HK-2 (cell line): Measurements from ENCODE around the gene ZNF335.

Source experiments
- DNase-seq: peaks from one replicate; pipeline ENCODE4 v3.0.0-alpha.2; 2018; ENCODE audit not compliant: unreplicated experiment

ZNF335 gene

DNA sequence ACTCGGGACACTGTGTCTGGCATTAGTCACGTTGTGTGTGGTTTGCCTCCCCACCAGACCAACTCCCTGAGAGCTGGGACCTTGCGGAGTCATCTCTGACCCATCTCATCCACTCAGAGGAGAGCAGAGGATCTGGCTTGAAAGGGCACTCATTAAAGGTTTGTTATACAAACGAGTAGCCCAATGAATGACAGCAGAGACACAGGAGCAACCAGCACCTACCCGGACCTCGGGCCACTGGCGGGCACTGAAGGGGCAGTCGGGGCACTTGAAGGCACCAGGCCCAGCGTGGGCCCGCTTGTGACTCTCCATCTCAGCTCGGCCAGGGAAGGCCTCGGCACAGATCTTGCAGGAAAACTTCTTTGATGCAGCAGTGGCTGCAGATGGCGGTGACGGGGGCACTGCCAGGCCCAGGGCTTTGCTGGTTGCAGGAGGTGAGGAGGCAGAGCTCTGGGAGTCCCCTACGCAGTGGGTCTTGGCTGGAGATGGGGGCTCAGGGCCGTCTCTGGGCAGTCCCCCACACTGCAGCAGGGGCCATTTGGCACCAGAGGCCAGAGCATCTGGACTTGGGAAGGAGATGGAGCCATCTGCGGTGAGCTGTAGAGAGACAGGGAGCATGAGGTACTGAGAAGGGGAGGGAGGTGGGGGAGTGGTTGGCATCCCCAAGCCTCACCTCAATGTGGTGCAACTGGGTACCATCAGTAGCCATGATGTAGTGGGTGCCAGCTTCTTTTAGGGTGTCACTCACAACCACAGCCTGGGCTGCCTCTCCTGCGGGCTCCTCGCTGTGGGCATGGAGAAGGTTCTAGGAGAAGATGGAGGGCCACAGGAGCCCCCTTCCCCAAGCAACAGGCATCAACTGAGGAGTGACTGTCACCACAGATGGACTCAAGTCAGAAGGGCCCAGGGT is 19.8 kb downstream of the ZNF335 start:
- no peak for DNase-seq

DNA sequence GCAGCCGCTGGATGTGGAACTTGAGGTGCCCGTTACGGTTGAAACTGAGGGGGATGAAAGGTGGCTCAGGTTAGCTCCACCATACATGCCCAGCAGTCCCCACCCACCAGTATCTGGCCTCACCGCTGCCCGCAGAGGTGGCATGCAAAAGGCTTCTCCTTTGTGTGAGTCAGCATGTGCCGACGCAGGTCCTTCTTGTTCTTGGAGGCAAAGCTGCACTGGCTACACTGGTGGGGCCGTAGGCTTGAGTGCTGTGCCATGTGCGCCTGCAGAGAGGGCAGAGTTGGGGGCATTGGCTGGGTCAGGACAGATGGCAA is 21.7 kb downstream of the ZNF335 start:
- DNase-seq = no peak

DNA sequence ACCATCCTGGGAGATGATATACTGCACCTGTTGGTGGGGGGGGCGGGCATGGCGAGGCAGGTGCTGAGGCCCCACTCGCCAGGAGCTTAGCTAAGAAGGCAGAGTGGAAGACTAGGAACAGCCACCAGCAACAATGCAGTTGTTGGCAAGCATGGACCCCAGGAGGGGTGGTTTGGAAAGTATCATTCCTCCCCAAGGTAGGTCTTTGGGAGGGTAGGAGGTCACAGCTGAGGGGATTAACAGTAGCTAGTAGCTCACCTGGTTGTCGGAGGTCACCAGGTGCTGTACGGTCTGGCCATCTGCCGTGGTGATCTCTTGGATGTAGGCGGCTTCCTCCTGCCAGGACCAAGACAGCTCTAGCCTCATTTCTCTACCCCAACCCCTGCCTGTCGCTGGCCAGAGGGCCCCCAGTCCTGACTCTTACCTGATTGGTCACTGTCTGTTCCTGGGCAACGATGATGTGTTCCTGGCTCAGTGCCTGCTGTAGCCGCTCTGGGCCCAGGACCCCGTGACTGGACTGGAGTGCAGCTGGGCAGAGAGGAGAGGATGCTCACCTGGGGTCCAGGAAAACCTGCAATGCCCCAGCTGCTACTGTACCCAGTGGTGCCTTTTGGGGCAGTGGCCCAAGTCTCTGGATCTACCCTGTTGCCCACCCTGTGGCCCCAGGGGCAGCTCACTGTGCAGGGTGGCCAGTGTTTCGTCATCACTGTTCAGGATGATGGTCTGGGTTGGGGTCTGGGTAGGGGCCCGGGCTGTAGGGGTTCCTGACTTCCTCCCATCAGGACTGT is 22.3 kb downstream of the ZNF335 start:
- no peak for DNase-seq

DNA sequence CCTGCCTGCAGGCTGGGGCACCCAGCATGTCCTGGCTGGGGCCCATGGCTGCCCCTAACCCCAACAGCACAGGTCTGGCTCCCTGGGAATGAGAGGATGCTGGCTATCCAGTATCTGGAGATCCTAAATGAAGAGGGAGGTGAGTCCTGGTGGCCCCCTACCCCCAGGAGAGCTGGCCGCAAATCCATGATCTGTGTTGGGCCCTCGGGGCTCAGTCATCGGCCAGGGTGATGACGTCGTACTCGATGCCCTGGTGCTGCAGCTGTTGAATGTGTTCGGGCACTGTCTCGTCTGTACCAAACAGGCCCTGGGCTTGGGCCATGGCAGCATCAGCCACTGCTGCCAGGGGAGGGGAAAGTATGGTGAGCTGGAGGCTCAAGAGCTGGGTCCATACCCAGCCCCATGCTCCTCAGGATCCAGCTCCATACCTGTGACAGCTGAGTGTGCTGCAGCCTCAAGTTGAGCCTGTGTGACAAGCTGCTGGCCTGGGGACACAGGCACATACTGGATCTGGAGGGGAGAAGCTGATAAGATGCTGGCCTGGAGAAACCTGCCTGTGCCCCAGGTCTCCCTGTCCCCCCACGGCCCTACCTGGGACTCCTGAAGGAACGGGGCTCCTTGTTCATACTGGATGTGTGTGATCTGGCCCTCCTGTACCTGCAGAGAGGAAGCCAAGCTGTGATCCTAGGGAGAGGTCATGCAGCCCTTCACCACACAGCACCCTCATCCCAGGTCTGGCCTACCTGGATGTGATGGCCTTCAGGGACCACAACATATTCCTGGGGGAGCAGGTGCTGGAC is 23.1 kb downstream of the ZNF335 start:
- no peak for DNase-seq

DNA sequence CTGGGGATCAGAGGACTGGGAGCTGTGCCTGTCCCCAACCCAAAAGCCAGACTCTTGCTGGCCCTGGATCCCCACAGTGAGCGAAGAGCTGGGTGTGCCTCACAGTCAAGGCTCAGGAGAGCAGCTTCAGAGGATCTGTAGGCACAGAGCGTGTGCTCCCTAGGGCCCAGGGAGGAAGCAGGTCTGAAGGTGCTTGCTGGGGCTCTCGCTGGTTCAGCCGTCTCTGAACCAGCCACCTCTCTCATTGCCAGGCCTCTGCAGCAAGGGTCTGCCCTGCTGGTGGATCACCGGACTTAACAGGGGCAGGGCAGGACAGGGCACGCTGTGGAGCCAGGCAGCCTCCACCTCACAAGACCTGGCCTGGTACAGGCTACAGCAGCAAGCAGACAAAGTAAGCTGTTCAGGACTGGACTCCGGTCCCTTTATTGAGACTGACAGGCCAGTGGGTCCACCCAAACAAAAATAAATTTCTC is 23.7 kb downstream of the ZNF335 start:
- DNase-seq = no peak

DNA sequence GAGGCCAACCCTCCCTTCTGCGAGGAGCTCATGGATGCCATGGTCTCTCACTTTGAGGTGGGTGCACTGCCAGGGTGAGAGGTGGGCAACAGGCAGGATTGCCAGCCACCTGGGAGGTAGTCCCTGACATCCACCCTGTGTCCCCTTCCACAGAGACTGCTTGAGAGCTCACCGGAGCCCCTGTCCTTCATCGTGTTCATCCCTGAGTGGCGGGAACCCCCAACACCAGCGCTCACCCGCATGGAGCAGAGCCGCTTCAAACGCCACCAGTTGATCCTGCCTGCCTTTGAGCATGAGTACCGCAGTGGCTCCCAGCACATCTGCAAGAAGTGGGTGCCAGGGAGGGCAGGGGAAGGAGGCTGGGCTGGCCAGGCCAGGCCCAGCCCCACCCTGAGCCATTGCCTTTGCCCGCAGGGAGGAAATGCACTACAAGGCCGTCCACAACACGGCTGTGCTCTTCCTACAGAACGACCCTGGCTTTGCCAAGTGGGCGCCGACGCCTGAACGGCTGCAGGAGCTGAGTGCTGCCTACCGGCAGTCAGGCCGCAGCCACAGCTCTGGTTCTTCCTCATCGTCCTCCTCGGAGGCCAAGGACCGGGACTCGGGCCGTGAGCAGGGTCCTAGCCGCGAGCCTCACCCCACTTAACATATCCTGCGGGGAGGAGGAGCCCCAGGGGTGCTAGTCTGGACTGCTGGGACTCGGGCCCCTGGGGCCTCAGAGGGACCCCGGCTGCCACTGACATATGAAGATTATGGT is 24.7 kb downstream of the ZNF335 start:
- no peak for DNase-seq

DNA sequence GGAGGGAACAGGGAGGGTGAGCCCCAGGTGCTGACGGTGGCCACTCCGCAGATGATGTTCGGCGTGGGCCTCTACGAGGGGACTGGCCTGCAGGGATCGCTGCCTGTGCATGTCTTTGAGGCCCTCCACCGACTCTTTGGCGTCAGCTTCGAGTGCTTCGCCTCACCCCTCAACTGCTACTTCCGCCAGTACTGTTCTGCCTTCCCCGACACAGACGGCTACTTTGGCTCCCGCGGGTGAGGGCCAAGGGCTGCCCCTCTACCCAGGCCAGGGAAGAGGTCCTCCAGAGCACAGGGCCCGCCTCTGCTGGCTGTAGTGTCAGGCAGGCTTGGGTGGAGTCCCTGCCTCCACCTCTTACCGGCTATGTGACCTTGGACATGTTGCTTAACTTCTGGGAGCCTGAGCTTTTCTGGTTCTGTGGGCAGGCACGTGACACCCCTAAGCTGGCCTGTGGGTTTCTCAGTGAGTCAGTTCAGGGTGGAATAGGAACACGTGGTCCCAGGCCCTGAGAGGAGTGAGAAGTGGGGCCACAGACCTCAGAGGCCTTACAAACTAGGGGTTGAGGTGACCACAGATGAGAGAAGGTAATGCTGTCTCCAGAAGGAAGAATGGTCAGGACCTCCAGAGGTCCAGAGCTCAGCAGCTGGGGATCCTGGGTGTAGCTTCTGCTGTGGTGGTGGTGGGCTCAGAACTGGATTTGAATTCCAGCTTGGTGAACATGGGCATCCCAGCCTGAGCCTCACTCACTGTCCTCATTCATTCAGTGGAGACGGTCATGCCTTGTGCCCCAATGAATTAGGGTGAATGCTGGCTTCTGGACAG is 25.6 kb downstream of the ZNF335 start:
- DNase-seq = peak; percentile 89

DNA sequence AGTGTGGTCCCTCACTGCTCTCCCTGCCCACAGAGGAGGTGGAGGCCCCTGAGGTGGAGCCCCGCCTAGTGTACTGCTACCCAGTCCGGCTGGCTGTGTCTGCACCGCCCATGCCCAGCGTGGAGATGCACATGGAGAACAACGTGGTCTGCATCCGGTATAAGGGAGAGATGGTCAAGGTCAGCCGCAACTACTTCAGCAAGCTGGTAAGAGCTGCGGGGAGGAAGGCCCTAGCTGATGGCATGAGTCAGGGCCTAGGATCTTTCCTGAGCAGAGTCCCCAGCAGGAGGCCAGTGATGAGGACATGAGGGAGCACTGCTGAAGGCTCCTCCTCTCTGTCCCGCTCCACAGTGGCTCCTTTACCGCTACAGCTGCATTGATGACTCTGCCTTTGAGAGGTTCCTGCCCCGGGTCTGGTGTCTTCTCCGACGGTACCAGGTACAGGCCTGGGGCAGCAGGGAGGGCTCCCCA is 26.3 kb downstream of the ZNF335 start:
- DNase-seq = peak; percentile 62

DNA sequence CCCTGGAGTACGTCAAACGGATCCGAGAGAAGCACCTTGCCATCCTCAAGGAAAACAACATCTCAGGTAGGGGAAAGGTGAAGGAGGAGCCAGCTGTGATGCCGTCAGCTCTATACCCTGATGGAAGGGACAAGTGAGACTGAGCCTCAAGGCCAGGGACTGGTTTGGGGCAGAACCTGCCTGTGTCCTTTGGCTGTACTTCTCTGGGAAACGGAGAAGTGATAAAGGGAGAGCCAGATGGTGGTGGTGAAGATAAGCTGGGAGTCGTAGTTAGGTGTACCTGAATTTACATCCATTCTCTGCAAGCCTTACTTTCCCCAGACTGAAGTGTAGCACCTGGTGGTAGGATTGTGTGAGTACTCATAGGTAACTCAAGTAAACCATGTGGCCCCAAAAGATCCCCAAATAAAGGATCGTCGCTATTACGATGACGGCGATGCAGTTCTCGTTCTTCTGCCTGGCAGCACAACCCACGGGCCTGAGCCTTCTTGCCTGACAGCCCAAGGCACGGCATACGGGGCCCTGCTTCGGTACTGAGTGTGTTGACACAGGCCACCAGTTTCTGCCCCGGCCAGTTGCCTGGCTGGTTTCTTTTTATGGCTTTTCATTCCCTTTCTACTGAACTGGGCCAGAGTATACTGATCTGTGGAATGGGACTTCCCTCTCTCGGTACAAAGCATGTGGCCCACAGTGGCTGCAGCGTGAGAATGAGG is 26.9 kb downstream of the ZNF335 start:
- no peak for DNase-seq

DNA sequence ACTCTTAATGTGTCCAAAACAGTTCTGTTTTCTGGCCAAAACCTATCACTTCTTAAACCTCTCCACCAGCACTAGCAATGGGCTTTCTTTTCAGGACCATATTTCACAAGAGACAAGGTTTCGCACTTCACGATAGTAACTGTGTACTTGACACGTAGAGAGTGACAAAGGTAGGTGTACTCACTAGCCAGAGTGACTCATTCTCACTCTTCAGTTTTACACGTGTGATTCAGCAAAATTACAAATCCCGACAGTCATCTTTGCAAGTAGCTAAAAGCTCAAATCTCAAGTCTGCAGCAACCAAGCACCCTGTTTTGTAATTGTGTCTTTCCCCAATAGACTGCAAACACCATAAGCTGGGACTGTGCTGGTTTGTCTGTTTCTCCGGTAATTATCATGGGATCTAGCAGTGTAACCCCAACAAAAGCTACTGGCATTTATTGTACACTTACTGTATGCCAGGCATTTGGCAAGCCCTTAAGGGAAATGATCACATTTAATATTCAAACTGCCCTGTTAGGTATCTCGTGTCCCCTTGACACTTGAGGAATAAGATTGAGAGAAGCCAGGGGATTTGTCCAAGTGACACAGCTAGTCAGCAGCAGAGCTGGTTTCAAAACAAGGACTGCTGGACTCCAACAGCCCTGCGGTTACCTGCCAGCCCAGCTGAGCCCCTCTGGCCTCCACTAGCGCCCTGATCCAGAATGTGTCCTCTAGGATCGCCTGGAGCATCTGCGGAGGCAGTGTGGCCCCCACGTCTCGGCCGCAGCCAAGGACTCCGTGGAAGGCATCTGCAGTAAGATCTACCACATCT is 27.6 kb downstream of the ZNF335 start:
- DNase-seq = no peak

DNA sequence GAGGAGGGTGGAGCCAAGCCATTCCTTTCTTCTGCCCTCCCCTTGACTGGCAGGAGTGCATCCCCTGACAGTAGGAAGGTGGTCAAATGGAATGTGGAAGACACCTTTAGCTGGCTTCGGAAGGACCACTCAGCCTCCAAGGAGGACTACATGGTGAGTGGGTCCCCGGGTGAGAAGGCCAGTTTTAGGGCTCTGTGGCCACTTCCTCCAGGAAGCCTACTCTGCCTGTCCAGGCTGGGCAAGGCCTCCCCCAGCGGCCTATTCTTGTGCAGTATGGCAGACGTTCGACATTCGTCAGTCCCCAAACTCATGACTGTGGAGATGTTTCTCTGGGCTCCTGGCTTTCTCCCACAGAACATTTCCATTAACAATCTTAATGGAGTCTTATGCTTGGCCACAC is 28.4 kb downstream of the ZNF335 start:
- DNase-seq = no peak

DNA sequence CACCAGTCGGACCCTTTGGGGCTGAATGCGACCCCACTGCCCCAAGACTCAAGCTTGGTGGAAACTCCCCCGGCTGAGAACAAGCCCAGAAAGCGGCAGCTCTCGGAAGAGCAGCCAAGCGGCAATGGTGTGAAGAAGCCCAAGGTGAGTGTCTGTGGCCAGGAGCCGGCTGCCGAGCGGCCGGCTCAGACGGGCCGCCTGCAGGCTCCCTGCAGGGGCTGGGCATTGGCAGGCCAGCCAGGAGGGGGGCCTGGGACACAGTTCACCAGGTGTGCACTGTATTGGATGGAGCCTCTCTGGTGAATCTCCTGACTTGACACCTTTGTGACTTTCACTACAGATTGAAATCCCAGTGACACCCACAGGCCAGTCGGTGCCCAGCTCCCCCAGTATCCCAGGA is 31.5 kb downstream of the ZNF335 start:
- no peak for DNase-seq

DNA sequence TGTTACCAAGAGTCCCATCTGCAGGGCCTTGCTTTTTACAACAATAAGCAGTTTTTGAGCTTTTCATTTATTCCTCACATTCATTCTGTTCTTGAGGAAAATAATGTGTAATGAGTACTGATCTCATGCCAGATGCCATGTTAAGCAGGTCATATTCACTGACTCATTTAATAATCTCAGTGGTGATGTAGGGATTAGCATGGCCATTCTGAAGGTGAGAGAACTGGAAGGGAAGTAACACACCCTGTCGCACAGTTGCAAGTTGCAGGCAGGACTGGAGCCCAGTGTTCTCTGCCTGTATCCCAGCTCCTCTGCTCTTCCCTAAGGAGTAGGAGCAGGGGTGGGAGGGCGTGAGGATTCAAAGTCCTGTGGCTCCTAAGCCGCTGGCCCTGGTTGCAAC is 31.9 kb downstream of the ZNF335 start:
- DNase-seq = no peak

DNA sequence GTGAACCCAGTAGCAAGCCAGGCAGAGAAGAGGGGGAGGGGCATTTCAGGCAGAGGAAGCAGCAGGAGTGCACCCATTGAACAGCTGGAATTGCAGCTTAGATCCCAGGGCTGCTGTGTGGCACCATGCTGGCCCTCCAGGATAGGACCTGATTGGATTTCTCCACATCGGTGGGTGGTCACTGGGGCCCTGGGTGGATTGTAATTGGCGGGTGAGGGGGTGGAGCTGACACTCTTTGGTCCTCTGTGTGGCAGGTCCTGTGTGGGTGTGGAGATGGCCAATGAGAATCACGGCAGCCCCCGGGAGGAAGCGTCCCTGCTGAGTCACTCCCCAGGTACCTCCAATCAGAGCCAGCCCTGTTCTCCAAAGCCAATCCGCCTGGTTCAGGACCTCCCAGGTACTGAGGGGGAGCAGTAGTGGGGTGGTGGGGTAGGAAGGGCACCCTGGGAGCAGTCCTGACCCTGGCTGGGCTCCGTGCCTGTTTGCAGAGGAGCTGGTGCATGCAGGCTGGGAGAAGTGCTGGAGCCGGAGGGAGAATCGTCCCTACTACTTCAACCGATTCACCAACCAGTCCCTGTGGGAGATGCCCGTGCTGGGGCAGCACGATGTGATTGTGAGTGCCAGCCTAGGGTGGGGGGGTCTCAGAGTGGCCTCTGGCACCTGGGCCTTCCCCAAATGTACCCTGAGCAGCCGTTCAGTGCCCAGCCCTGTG is 33.1 kb downstream of the ZNF335 start:
- DNase-seq = no peak

DNA sequence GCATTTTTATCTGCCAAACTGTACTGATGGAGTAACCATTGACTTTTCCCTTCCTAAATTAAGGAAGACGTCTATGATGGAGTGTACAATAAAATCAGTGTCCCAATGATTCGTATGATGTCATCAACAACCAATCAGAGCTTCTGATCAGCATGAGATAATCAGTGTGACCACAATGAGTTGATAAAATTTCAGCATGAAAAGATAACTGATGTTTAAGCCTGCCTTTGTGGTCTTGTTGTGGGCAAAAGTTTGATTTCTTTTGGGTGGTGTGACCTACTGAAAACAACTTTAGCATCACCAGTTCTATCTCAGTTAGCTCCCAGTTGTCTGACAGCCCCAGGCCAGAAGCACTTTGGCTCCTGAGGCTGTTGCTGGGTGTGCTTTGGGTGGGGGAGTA is 34.2 kb downstream of the ZNF335 start:
- no peak for DNase-seq

DNA sequence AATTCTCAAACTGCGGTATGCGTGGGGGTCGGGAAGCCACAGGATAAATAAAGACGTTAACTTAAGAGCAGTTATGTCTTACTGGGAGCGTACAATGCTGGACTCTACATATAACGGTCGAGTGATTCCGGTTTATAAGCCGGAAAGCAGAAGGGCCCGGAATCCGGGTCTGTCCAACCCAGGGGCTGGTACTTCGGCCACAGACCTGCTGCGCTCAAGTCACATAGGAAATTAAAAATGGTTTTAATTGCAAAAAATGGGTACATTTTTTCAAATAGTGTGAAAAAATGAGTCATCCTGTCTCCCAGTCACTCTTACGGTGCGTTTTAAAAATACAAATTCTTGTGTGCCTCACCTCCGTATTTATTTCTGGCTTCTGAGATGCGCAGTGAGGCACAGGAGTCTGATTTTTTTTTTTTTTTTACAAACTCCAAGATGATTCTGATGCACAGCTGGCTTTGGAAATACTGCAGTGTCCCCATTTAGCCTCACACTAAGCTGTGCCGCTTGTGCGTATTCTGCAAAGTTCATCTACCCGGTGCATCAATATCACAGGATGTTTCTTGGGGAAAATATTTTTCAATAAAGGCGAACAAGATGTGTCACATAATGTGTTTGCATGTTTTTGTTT is 36.5 kb downstream of the ZNF335 start:
- no peak for DNase-seq

DNA sequence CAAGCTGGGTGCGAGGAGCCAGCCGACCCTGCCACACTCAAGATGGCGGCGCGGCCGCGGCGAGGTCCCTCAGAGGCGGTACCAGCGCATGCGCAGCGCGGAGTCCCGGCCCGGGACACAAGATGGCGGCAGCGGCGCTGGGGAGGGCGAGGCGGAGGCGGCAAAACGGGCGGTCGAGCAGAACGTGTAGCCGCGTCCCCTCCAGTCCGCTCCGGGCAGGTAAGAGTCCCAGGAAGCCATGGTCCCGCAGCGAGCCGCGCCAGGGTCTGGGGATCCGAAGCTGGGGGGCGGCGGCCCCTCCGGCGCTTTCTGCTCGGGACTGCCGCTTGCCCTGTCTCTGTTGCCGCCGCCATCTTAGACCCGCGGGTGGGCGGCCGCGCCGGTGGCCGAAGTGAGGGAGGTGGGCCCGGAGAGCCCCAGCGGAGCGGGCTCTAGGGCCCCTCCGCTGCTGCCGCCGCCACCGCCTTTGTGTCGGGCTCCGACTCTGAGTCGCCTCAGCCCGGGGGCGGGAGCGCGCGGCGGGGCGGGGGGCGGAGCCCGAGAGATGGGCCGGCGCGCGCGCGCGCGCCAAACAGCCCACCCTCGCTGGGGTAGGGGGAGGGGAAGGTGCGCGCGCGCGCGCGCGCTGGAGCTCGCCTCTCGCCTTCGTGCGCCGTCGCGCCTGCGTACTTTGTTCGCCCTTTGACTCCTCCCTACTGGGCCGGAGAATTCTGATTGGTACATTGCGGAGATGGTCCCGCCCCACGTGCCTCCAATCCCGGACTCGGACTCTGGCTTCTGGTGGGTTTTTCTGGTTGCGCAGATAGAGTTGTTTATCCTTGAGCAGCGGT is 37.2 kb downstream of the ZNF335 start, which contains the start of gene PCIF1:
TSS of gene PCIF1 (plus strand) at position 98 of the 830 bp plus-strand sequence. CDS start 4,317 bp downstream, outside the sequence.
- DNase-seq = peak; percentile 100
